HG03135 (cell line): ENCODE measurements around the gene SLC35B4.
A peak's percentile ranks its signal among the peaks of the same experiment; 100 is the strongest.

Experiments
- ATAC-seq: cut with Tn5 transposase; IDR thresholded peaks from one replicate; pipeline ENCODE4 v1.9.1; 2021; ENCODE audit warnings: mild to moderate bottlenecking, moderate library complexity; ENCODE audit not compliant: unreplicated experiment

The SLC35B4 gene

GRCh38 chr7:134316539-134317344 lies at the start of gene SLC35B4:
Gene SLC35B4, minus strand, starts transcription at chr7:134316930. Its CDS starts 179 bp downstream, at chr7:134316751.
- ATAC-seq, result peak; percentile 99

GRCh38 chr7:134366481-134366880 lies 49.8 kb upstream of the SLC35B4 start:
- no peak for ATAC-seq

GRCh38 chr7:134365341-134366054 lies 48.8 kb upstream of the SLC35B4 start:
- no peak for ATAC-seq

GRCh38 chr7:134364619-134365037 lies 47.9 kb upstream of the SLC35B4 start:
- ATAC-seq, result no peak

GRCh38 chr7:134362587-134363483 lies 46.1 kb upstream of the SLC35B4 start:
- ATAC-seq, result no peak

GRCh38 chr7:134359787-134360432 lies 43.2 kb upstream of the SLC35B4 start:
- no peak for ATAC-seq

- no peak for ATAC-seq
These were observed 40.8 kb upstream of the SLC35B4 start for GRCh38 chr7:134357486-134357885.

- no peak for ATAC-seq
These were observed 39.7 kb upstream of the SLC35B4 start for GRCh38 chr7:134356421-134356936.

GRCh38 chr7:134355927-134356326 lies 39.2 kb upstream of the SLC35B4 start:
- ATAC-seq, result no peak

GRCh38 chr7:134355004-134355525 lies 38.3 kb upstream of the SLC35B4 start:
- no peak for ATAC-seq

GRCh38 chr7:134353411-134353810 lies 36.7 kb upstream of the SLC35B4 start:
- ATAC-seq, result no peak

GRCh38 chr7:134351424-134351823 lies 34.7 kb upstream of the SLC35B4 start:
- ATAC-seq, result no peak

- no peak for ATAC-seq
These were observed 34.0 kb upstream of the SLC35B4 start for GRCh38 chr7:134350709-134351108.

GRCh38 chr7:134347567-134347966 lies 30.8 kb upstream of the SLC35B4 start:
- no peak for ATAC-seq

- no peak for ATAC-seq
These were observed 27.1 kb upstream of the SLC35B4 start for GRCh38 chr7:134343796-134344195.

GRCh38 chr7:134343136-134343535 lies 26.4 kb upstream of the SLC35B4 start:
- no peak for ATAC-seq

- ATAC-seq, result no peak
These were observed 22.7 kb upstream of the SLC35B4 start for GRCh38 chr7:134339475-134339874.

GRCh38 chr7:134337980-134338379 lies 21.2 kb upstream of the SLC35B4 start:
- no peak for ATAC-seq

- ATAC-seq, result no peak
These were observed 17.7 kb upstream of the SLC35B4 start for GRCh38 chr7:134334408-134334807.

GRCh38 chr7:134333943-134334342 lies 17.2 kb upstream of the SLC35B4 start:
- no peak for ATAC-seq
